ENCODE data around the gene RBM12. TPM values are rescaled to one million over a fixed set of nuclear protein-coding genes. Genes with fewer than 3 reads are reported as not detected.

Gene RBM12
- total and polyA plus RNA-seq, 12 donors: 6.0 to 63.0 (median 51.5) TPM

DNA sequence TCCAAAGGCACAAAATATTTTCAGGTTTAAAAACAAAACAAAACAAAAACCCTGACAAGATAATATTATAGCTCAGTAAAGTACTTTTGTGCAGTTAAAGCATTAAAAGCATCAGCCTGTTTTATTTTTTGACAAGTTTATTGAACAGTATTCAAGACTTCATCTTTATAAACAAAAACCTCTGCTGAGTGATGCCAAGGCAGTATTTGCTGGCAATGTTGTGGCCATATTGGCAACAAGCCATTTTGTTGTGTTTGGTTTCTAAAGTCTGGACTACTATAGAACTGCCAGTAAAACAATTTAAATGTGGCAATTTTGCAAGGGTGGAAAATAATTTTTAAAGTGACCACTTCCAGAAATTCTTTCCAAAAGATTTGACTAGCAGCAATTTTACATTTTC is 15.9 kb downstream of the RBM12 start:
- no peak for ATAC-seq
- H3K27ac ChIP-seq: no peak overlapping the region
- TF ChIP-seq, protein P1, sequence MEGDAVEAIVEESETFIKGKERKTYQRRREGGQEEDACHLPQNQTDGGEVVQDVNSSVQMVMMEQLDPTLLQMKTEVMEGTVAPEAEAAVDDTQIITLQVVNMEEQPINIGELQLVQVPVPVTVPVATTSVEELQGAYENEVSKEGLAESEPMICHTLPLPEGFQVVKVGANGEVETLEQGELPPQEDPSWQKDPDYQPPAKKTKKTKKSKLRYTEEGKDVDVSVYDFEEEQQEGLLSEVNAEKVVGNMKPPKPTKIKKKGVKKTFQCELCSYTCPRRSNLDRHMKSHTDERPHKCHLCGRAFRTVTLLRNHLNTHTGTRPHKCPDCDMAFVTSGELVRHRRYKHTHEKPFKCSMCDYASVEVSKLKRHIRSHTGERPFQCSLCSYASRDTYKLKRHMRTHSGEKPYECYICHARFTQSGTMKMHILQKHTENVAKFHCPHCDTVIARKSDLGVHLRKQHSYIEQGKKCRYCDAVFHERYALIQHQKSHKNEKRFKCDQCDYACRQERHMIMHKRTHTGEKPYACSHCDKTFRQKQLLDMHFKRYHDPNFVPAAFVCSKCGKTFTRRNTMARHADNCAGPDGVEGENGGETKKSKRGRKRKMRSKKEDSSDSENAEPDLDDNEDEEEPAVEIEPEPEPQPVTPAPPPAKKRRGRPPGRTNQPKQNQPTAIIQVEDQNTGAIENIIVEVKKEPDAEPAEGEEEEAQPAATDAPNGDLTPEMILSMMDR (IDR thresholded peaks at IDR 0.05): no peak

DNA sequence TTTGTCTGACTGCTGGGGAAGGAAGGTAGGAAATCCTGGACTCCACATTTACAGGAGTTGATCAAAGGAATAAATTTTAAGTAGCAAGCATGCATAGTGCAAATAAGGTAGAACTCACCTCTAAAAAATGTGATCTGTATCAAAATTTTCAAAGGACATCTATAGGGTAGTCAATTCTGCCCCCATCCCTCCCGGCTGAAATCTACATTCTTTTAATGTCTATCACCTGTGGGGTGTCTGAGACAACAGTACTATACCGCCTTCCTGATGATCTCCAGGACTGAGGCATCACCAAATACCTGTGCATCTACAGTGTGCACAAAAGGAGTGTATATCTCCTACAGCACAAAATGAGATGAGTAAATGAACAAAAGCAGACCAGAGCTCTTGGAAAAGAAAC is 19.9 kb downstream of the RBM12 start:
- TF ChIP-seq, protein P1 (IDR thresholded peaks at IDR 0.05): no peak
- Histone ChIP-seq H3K4me1 (peaks cover 0 to 33% (median 14%) of the 10 kb centered on the region in 9 donors), H3K36me3 (no peaks in the 10 kb centered on the region), H3K27me3 (no peaks in the 10 kb centered on the region), H3K27ac (no peak overlapping the region), H3K9me3 (no peaks in the 10 kb centered on the region), H3K4me3 (no peak overlapping the region)
- ATAC-seq (no peak), DNase-seq (no peak)
- intact Hi-C loops (cut with DNase I): no loop called here
- 87 to 88% methylated on average over 2 of the region's 2 CpGs for WGBS, 2 donors

More for the DNA sequence above, 15.9 kb downstream of the RBM12 start:
- H3K27me3 ChIP-seq: no peaks in the 10 kb centered on the region
- intact Hi-C loops (cut with DNase I): no loop called here
- no peak overlapping the region for H3K4me3 ChIP-seq
- peaks cover 0 to 49% (median 34%) of the 10 kb centered on the region in 9 donors for H3K4me1 ChIP-seq
- no peaks in the 10 kb centered on the region for H3K9me3 ChIP-seq
- peaks cover 0 to 34% (median 10%) of the 10 kb centered on the region in 9 donors for H3K36me3 ChIP-seq
- DNase-seq: no peak

DNA sequence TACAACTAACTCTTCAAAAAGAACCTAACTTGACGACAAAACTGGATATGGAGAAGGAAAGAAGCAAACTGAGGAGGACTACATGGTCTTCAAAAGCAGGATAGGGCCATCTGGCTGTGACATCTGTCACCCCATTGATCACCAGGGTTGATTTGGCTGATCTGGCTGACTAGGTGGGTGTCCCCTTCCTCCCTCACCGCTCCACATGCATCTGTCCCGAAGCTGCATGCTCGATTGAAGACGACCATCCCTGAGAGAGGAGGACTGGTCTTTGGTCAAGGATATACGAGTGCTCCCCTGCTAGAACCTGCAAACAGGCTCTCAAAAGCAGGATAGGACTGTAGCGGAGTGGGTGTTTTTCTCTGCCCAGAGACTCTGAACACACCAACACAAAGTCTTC is 21.7 kb downstream of the RBM12 start:
- WGBS, 2 donors: 94% methylated on average over 7 of the region's 7 CpGs
- ATAC-seq (no peak), DNase-seq (no peak)
- Histone ChIP-seq H3K27ac (no peak overlapping the region), H3K4me1 (peaks cover 0 to 21% (median 0%) of the 10 kb centered on the region in 9 donors), H3K9me3 (no peaks in the 10 kb centered on the region), H3K27me3 (no peaks in the 10 kb centered on the region), H3K4me3 (no peak overlapping the region), H3K36me3 (no peaks in the 10 kb centered on the region)
- TF ChIP-seq, protein P1 (IDR thresholded peaks at IDR 0.05): no peak
- intact Hi-C loops (cut with DNase I): no loop called here

DNA sequence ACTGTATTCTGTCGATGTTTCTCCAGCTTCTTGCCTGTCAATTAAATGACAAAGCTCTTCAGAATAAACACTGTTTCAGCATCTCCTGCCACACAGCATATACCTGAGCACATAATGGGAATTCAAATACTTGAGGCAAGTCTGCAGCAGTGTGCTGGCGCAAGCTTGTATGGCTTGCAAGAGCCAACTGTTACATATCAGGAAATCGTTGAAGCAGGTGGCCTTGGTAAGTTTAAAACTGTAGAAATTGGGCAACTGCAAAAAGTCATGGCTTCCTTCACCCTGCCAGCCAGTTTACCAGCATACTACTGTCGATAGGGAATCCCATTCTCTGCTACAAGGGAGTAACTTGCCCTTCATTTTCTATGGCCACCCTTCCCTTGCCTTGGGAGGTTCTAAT is 23.0 kb downstream of the RBM12 start:
- peaks cover 0 to 32% (median 10%) of the 10 kb centered on the region in 9 donors for H3K4me1 ChIP-seq
- no peaks in the 10 kb centered on the region for H3K36me3 ChIP-seq
- no peak overlapping the region for H3K27ac ChIP-seq
- H3K4me3 ChIP-seq: no peak overlapping the region
- TF ChIP-seq, protein P1 (IDR thresholded peaks at IDR 0.05): no peak
- DNase-seq (no peak), ATAC-seq (no peak)
- 91 to 93% methylated on average over 4 of the region's 4 CpGs for WGBS, 2 donors
- H3K9me3 ChIP-seq: no peaks in the 10 kb centered on the region
- intact Hi-C loops (cut with DNase I): no loop called here
- H3K27me3 ChIP-seq: no peaks in the 10 kb centered on the region

All from heart right ventricle (tissue), 16 donors.